ENCODE measurements around the gene CDH26.

GRCh38 chr20:59987135-59987534 is 28.9 kb downstream of the CDH26 start:
- TF ChIP-seq EP300 (IDR thresholded peaks at IDR 0.05) (no peak), CTCF (IDR thresholded peaks at IDR 0.05) (no peak), POLR2A (IDR thresholded peaks at IDR 0.05) (no peak)

All from ovary (tissue), 3 donors.